VCaP (cell line): ENCODE data around the gene SLC13A3.

Experiments used
- H3K27ac ChIP-seq: fragments of 450-650 bp; 2 replicates; pipeline ENCODE4 v1.5.1; 2017
- TF ChIP-seq, protein P1 (sequence below): fragments of 450-650 bp; conservative IDR thresholded peaks from 2 replicates; pipeline ENCODE4 v1.5.1; 2017; ENCODE audit warnings: mild to moderate bottlenecking, moderate library complexity

The SLC13A3 gene

DNA sequence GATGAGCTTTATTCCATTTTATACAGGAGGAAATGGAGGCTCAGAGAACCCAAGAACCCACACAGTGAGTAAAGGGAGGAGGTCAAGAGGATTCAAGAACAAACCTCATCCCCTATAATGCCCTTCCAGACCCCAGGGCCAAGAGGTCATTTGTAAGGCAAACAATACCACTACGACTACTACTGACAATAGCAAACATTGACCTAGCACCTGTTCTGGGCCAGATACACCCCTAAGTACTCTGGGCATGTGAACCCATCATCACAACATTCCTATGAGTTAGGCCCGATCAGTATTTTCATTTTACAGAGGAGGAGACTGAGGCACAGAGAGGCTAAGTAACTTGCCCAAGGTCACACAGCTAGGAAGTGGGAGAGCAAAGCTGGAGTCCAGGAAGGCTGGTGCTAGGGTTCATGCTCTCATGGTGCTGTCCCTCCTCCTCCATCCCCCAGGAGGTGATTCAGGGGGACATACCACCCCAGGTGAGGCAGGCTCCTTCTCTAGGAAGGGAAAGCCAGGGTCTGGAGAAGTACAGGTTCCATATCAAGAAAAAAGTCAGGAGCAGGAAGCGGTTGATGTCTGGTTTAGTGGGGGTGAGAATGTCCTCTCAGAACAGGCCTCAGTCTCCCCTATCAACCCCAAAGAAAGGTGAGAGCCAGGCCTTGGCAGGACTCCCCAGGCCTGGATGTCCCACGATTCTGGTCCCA lies 13.7 kb downstream of the SLC13A3 start:
- TF ChIP-seq, protein P1, sequence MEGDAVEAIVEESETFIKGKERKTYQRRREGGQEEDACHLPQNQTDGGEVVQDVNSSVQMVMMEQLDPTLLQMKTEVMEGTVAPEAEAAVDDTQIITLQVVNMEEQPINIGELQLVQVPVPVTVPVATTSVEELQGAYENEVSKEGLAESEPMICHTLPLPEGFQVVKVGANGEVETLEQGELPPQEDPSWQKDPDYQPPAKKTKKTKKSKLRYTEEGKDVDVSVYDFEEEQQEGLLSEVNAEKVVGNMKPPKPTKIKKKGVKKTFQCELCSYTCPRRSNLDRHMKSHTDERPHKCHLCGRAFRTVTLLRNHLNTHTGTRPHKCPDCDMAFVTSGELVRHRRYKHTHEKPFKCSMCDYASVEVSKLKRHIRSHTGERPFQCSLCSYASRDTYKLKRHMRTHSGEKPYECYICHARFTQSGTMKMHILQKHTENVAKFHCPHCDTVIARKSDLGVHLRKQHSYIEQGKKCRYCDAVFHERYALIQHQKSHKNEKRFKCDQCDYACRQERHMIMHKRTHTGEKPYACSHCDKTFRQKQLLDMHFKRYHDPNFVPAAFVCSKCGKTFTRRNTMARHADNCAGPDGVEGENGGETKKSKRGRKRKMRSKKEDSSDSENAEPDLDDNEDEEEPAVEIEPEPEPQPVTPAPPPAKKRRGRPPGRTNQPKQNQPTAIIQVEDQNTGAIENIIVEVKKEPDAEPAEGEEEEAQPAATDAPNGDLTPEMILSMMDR = no peak
- H3K27ac ChIP-seq = no peak overlapping the region

DNA sequence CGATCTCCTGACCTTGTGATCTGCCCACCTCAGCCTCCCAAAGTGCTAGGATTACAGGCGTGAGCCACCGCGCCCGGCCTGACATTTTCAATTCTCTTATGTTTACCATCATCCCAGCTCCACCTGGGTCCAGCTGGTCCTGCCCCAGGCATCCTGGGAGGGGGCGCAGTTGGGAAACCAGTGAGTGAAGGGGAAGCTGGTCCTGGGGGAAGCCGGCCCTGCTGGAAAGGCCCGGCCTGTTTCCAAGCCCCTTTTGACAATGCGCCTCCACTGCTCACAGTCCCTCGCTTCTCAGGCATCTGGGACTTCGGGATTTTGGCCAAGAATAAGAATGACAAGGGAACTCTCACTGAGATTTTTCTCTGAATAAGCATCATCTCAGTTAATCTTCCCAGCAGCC lies 14.2 kb downstream of the SLC13A3 start:
- TF ChIP-seq, protein P1 = no peak
- no peak overlapping the region for H3K27ac ChIP-seq

DNA sequence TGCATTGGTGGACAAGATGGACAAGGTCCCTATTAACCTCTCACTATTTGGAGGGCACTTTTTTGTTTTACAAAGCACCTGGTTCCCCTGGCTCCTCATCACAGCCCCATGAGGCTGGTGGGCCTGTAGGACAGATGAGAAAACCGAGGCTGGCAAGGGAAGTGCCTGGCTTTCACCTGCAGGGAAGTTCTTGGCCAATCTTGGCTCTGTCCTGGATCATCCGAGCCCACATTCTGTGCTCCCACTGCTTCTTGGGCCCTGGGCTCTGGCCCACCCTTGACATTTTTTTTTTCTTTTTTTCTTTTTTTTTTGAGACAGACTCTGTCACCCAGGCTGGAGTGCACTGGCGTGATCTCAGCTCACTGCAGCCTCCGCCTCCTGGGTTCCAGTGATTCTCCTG lies 14.7 kb downstream of the SLC13A3 start:
- TF ChIP-seq, protein P1 = no peak
- H3K27ac ChIP-seq = no peak overlapping the region

DNA sequence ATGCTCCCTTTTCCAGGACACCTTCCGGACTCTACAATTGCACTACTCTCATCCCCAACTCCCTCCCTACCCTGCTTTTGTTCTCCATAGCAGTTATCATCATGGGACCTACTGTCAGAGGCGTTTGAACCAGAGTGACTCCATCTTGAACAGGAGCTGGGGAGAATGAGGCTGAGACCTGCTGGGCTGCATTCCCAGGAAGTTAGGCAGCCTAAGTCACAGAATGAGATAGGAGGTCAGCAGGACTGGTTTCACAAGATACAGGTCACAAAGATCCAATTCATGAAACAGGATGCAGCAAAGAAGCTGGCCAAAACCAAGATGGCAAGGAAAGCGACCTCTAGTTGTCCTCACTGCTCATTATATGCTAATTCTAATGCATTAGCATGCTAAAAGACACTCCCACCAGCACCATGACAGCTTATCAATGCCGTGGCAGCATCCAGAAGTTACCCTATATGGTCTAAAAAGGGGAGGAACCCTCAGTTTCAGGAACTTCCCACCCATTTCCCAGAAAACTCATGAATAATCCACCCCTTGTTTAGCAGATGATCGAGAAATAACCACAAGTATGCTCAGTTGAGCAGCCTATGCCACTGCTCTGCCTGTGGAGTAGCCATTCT lies 15.6 kb downstream of the SLC13A3 start:
- TF ChIP-seq, protein P1 = no peak
- H3K27ac ChIP-seq = no peak overlapping the region

DNA sequence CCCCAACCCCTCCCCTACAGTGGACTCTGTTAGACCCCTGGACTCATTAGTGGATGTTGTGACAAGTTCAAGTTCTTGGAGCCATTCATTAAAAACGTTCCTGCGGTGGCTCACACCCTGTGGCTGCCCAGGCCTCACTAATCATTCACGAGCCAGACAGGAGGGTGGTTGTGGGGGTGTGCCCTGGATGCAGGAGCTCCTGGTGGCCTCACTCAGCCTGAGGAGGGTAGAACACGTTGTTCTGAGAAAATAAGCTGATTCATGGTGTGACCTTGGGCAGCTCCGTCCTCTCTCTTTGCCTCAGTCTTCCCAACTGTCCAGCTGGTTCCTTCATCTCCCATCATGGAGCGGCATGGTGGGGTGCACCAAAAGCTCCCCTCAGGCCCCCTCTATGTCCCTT lies 16.7 kb downstream of the SLC13A3 start:
- no peak overlapping the region for H3K27ac ChIP-seq
- TF ChIP-seq, protein P1 = no peak

DNA sequence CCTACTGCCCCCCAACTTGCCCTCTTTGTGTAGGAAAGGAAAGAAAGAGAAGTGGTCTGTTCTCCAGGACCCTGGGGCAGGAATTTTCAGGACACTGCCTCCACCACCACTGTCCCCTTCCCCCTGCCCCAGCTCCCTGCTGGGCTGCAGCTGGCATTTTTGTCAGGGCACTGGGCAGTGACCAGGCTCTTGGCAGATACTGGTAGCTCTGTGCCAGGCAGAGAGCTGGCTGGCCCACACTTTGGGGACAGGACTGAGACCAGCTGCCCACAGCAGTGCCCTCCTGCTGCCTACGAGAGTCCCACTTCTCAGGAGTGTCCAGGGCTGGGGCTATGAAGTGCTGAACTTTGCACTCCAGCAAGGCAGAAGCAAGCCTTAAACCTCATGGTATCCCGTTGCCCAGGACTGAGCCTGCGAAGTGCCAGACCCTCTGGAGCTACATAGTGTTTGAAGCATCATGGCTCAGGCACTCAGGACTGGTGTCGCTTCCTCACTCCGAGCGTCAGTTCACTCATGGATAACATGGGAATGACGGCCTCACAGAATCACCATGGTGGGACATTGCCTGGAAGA lies 19.3 kb downstream of the SLC13A3 start:
- TF ChIP-seq, protein P1 = no peak
- no peak overlapping the region for H3K27ac ChIP-seq

DNA sequence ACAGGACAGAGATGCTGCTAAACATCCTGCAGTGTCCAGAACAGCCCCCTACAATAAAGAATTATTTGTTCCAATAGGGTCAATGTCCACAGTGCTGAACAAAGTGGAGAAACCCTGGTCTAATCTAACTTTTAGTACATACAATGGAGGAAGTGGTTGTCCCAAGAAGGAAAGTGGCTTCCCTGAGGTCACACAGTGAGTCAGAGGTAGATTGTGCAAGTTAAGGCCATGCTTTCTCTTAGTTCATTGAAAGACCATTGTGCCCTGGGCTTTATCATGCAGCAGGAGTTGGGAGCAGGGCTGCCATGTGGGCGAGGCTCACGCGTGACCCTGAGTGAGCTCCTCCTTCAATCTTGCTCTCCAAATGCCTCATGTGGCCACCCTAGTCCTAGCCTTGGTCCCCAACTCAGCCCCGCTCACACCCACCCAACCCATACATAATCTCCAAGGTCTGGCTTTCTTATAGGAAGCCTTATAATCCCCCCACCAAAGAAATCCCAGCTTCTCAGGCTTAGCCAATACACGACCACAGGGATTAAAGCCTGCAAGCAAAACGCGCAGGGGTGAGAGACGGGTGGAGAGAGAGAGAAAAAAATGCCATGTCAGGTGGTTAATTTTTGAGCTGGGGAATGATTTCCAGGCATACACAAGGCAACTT lies 19.9 kb downstream of the SLC13A3 start:
- no peak overlapping the region for H3K27ac ChIP-seq
- TF ChIP-seq, protein P1 = no peak
